Suppressor macrophage (primary cell): ENCODE results near the gene ZBTB20.

Source experiments
- DNase-seq, 4 experiments: peaks; one replicate each; pipeline ENCODE4 v3.0.0-alpha.2; 2020 to 2022

The ZBTB20 gene

GRCh38 chr3:114518206-114518808 is 628.8 kb downstream of the ZBTB20 start:
- DNase-seq, result no peak

- peak; percentile 2 to 38 (median 31) for DNase-seq
Observed at GRCh38 chr3:114510201-114510600, 636.9 kb downstream of the ZBTB20 start.

- no peak for DNase-seq
Observed at GRCh38 chr3:114509756-114510155, 637.3 kb downstream of the ZBTB20 start.

- no peak for DNase-seq
Observed at GRCh38 chr3:114508976-114509375, 638.1 kb downstream of the ZBTB20 start.

- DNase-seq, result no peak
Observed at GRCh38 chr3:114508208-114508607, 638.9 kb downstream of the ZBTB20 start.

GRCh38 chr3:114506591-114507300 is 640.3 kb downstream of the ZBTB20 start:
- no peak for DNase-seq

- no peak for DNase-seq
Observed at GRCh38 chr3:114504941-114505628, 642.0 kb downstream of the ZBTB20 start.

- DNase-seq, result no peak
Observed at GRCh38 chr3:114502204-114502603, 644.9 kb downstream of the ZBTB20 start.

- DNase-seq, result peak in 1 of 4 experiments; percentile 2
Observed at GRCh38 chr3:114499976-114500375, 647.1 kb downstream of the ZBTB20 start.

- no peak for DNase-seq
Observed at GRCh38 chr3:114498539-114499370, 648.3 kb downstream of the ZBTB20 start.

- DNase-seq, result peak; percentile 8 to 52 (median 44)
Observed at GRCh38 chr3:114496874-114497273, 650.2 kb downstream of the ZBTB20 start.

- peak in 2 of 4 experiments; percentile 2 to 12 for DNase-seq
Observed at GRCh38 chr3:114496466-114496865, 650.6 kb downstream of the ZBTB20 start.

GRCh38 chr3:114496021-114496434 is 651.1 kb downstream of the ZBTB20 start:
- no peak for DNase-seq

- DNase-seq, result peak in 2 of 4 experiments; percentile 2 to 16
Observed at GRCh38 chr3:114494498-114494897, 652.6 kb downstream of the ZBTB20 start.

- no peak for DNase-seq
Observed at GRCh38 chr3:114490829-114491228, 656.3 kb downstream of the ZBTB20 start.

GRCh38 chr3:114487502-114487901 is 659.6 kb downstream of the ZBTB20 start:
- DNase-seq, result no peak

GRCh38 chr3:114484919-114485318 is 662.2 kb downstream of the ZBTB20 start:
- DNase-seq, result no peak

GRCh38 chr3:114481113-114481512 is 666.0 kb downstream of the ZBTB20 start:
- DNase-seq, result no peak

- DNase-seq, result peak in 1 of 4 experiments; percentile 3
Observed at GRCh38 chr3:114480442-114480841, 666.6 kb downstream of the ZBTB20 start.

- DNase-seq, result no peak
Observed at GRCh38 chr3:114478801-114479200, 668.3 kb downstream of the ZBTB20 start.

- no peak for DNase-seq
Observed at GRCh38 chr3:114476511-114476910, 670.6 kb downstream of the ZBTB20 start.

- DNase-seq, result no peak
Observed at GRCh38 chr3:114471478-114471877, 675.6 kb downstream of the ZBTB20 start.

GRCh38 chr3:114469070-114469469 is 678.0 kb downstream of the ZBTB20 start:
- no peak for DNase-seq
